ENCODE results near the gene CD59. TPM values are rescaled to one million over a fixed set of nuclear protein-coding genes. Genes with fewer than 3 reads are reported as not detected.

The CD59 gene
- 100 to 1,000 TPM in 9 of 12 donors, 10 to 100 TPM in 2, not detected in 1; 86.0 to 169 (median 140) TPM for polyA plus RNA-seq (ENCODE audit: insufficient read length in 12 of 12)
- long read RNA-seq, donor 1, full-length matches to known transcripts: 75 of 85 reads
- long read RNA-seq, donor 1, partial matches to known transcripts: 10 of 85 reads
- long read RNA-seq, donor 1, other reads (novel, unspliced or antisense): 0 of 85 reads
- long read RNA-seq, donor 2, full-length matches to known transcripts: 38 of 38 reads
- long read RNA-seq, donor 2, partial matches to known transcripts: 0 of 38 reads
- long read RNA-seq, donor 2, other reads (novel, unspliced or antisense): 0 of 38 reads
- long read RNA-seq, donor 3, full-length matches to known transcripts: 27 of 27 reads
- long read RNA-seq, donor 3, partial matches to known transcripts: 0 of 27 reads
- long read RNA-seq, donor 3, other reads (novel, unspliced or antisense): 0 of 27 reads
- long read RNA-seq, donor 4, full-length matches to known transcripts: 20 of 20 reads
- long read RNA-seq, donor 4, partial matches to known transcripts: 0 of 20 reads
- long read RNA-seq, donor 4, other reads (novel, unspliced or antisense): 0 of 20 reads
- long read RNA-seq, donor 5: 0 reads
- long read RNA-seq, donor 6, full-length matches to known transcripts: 31 of 31 reads
- long read RNA-seq, donor 6, partial matches to known transcripts: 0 of 31 reads
- long read RNA-seq, donor 6, other reads (novel, unspliced or antisense): 0 of 31 reads
- long read RNA-seq, donor 7, full-length matches to known transcripts: 29 of 29 reads
- long read RNA-seq, donor 7, partial matches to known transcripts: 0 of 29 reads
- long read RNA-seq, donor 7, other reads (novel, unspliced or antisense): 0 of 29 reads
- long read RNA-seq, donor 8, full-length matches to known transcripts: 41 of 41 reads
- long read RNA-seq, donor 8, partial matches to known transcripts: 0 of 41 reads
- long read RNA-seq, donor 8, other reads (novel, unspliced or antisense): 0 of 41 reads
- long read RNA-seq, donor 9, full-length matches to known transcripts: 26 of 26 reads
- long read RNA-seq, donor 9, partial matches to known transcripts: 0 of 26 reads
- long read RNA-seq, donor 9, other reads (novel, unspliced or antisense): 0 of 26 reads
- long read RNA-seq, donor 10, full-length matches to known transcripts: 40 of 40 reads
- long read RNA-seq, donor 10, partial matches to known transcripts: 0 of 40 reads
- long read RNA-seq, donor 10, other reads (novel, unspliced or antisense): 0 of 40 reads
- long read RNA-seq, donor 11, full-length matches to known transcripts: 53 of 53 reads
- long read RNA-seq, donor 11, partial matches to known transcripts: 0 of 53 reads
- long read RNA-seq, donor 11, other reads (novel, unspliced or antisense): 0 of 53 reads

- DNase-seq: peak; percentile 89
These were observed at the start of gene CD59 for GRCh38 chr11:33736148-33736812. Gene CD59 (minus strand): TSS chr11:33736423. CDS start chr11:33722445, 13,978 bp downstream.

- no peak for DNase-seq
These were observed 49.4 kb upstream of the CD59 start for GRCh38 chr11:33785609-33786008.

GRCh38 chr11:33779849-33780528 lies 43.8 kb upstream of the CD59 start:
- DNase-seq: no peak

GRCh38 chr11:33778675-33779074 lies 42.5 kb upstream of the CD59 start:
- peak; percentile 77 for DNase-seq

- no peak for DNase-seq
These were observed 41.7 kb upstream of the CD59 start for GRCh38 chr11:33777906-33778305.

- DNase-seq: no peak
These were observed 39.7 kb upstream of the CD59 start for GRCh38 chr11:33775832-33776470.

- no peak for DNase-seq
These were observed 39.2 kb upstream of the CD59 start for GRCh38 chr11:33775467-33775807.

GRCh38 chr11:33774736-33775466 lies 38.7 kb upstream of the CD59 start:
- DNase-seq: no peak

- peak; percentile 74 for DNase-seq
These were observed 37.9 kb upstream of the CD59 start, which contains the start of gene FBXO3 for GRCh38 chr11:33773987-33774735. Gene FBXO3 (minus strand): TSS chr11:33774520. CDS start chr11:33774497, 23 bp downstream.

- no peak for DNase-seq
These were observed 37.3 kb upstream of the CD59 start for GRCh38 chr11:33773404-33773986.

GRCh38 chr11:33772870-33773269 lies 36.6 kb upstream of the CD59 start:
- no peak for DNase-seq

- no peak for DNase-seq
These were observed 36.1 kb upstream of the CD59 start for GRCh38 chr11:33772300-33772699.

- DNase-seq: no peak
These were observed 34.0 kb upstream of the CD59 start for GRCh38 chr11:33770236-33770635.

GRCh38 chr11:33769542-33769941 lies 33.3 kb upstream of the CD59 start:
- no peak for DNase-seq

- DNase-seq: no peak
These were observed 31.4 kb upstream of the CD59 start for GRCh38 chr11:33767624-33768023.

GRCh38 chr11:33766085-33766484 lies 29.9 kb upstream of the CD59 start:
- DNase-seq: no peak

- DNase-seq: no peak
These were observed 25.2 kb upstream of the CD59 start for GRCh38 chr11:33761471-33761870.

All from muscle of arm (tissue), 14 donors.